ENCODE data around the gene LIN9. TPM values are rescaled to one million over a fixed set of nuclear protein-coding genes. Genes with fewer than 3 reads are reported as not detected.

Gene LIN9
- total and polyA plus RNA-seq, 2 of the 13 experiments (the other 11 are each of a cell fraction or from before 2014, with no cell fraction given), result 3.0 to 10.0 TPM

DNA sequence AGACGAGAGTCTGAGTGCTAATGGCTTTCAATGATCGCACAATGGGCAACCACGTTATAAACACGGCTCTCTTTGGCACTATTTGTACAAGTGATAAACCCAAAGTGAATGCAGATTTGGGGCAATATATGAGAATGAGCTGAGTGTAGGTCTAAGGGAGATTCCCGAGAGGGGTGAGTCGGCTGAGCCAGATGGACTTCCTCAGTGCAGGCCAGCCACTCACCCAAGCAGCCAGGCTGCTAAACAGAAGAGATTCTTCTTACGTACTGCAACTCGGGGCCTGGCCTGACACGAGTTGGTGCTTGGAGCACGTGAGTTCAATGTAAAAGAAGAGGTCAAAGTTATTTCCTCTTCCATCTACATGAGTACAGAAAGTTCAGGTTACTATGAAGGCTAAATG is 91.7 kb downstream of the LIN9 start (continued):
- TF ChIP-seq, protein P1, sequence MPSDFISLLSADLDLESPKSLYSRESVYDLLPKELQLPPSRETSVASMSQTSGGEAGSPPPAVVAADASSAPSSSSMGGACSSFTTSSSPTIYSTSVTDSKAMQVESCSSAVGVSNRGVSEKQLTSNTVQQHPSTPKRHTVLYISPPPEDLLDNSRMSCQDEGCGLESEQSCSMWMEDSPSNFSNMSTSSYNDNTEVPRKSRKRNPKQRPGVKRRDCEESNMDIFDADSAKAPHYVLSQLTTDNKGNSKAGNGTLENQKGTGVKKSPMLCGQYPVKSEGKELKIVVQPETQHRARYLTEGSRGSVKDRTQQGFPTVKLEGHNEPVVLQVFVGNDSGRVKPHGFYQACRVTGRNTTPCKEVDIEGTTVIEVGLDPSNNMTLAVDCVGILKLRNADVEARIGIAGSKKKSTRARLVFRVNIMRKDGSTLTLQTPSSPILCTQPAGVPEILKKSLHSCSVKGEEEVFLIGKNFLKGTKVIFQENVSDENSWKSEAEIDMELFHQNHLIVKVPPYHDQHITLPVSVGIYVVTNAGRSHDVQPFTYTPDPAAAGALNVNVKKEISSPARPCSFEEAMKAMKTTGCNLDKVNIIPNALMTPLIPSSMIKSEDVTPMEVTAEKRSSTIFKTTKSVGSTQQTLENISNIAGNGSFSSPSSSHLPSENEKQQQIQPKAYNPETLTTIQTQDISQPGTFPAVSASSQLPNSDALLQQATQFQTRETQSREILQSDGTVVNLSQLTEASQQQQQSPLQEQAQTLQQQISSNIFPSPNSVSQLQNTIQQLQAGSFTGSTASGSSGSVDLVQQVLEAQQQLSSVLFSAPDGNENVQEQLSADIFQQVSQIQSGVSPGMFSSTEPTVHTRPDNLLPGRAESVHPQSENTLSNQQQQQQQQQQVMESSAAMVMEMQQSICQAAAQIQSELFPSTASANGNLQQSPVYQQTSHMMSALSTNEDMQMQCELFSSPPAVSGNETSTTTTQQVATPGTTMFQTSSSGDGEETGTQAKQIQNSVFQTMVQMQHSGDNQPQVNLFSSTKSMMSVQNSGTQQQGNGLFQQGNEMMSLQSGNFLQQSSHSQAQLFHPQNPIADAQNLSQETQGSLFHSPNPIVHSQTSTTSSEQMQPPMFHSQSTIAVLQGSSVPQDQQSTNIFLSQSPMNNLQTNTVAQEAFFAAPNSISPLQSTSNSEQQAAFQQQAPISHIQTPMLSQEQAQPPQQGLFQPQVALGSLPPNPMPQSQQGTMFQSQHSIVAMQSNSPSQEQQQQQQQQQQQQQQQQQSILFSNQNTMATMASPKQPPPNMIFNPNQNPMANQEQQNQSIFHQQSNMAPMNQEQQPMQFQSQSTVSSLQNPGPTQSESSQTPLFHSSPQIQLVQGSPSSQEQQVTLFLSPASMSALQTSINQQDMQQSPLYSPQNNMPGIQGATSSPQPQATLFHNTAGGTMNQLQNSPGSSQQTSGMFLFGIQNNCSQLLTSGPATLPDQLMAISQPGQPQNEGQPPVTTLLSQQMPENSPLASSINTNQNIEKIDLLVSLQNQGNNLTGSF (CRISPR knock-in tag; IDR thresholded peaks at IDR 0.05), result no peak
- TF ChIP-seq PAWR (CRISPR knock-in tag; IDR thresholded peaks at IDR 0.05; ENCODE audit: borderline replicate concordance) (no peak), ZNF138 (CRISPR knock-in tag; IDR thresholded peaks at IDR 0.05; ENCODE audit: low read depth) (no peak), MYC (CRISPR knock-in tag; IDR thresholded peaks at IDR 0.05; ENCODE audit: borderline replicate concordance) (no peak), ZFP41 (CRISPR knock-in tag; IDR thresholded peaks at IDR 0.05; ENCODE audit: borderline replicate concordance) (no peak), TGIF2 (CRISPR knock-in tag; IDR thresholded peaks at IDR 0.05) (no peak), JUN (CRISPR knock-in tag; IDR thresholded peaks at IDR 0.05) (no peak), ZSCAN12 (CRISPR knock-in tag; IDR thresholded peaks at IDR 0.05) (no peak), SRSF9 (IDR thresholded peaks at IDR 0.05; ENCODE audit: borderline replicate concordance, insufficient read depth, low read depth, low read length, poor library complexity, severe bottlenecking) (no peak), HNF4G (IDR thresholded peaks at IDR 0.05; ENCODE audit: borderline replicate concordance, low read depth, low read length) (no peak), HNF4G (CRISPR knock-in tag; IDR thresholded peaks at IDR 0.05; ENCODE audit: borderline replicate concordance, low read depth) (no peak), ZNF672 (CRISPR knock-in tag; IDR thresholded peaks at IDR 0.05) (no peak)
